IMR-90 (cell line): ENCODE measurements around the gene PINLYP. TPM values are rescaled to one million over a fixed set of nuclear protein-coding genes. Genes with fewer than 3 reads are reported as not detected.

Source experiments
- ATAC-seq: fragments of 200-7000 bp; cut with Tn5 transposase; 2 replicates; pipeline ENCODE4 v1.9.1; 2020; ENCODE audit warnings: low read depth, mild to moderate bottlenecking, moderate library complexity
- Bru-seq: library from RNA; stranded (reverse); fragments of 400-500 nt; gene quantifications from one replicate; lab custom pipeline; 2021; lab: Mats Ljungman, UMichigan
- BruChase-seq, 2 experiments: library from RNA; stranded (reverse); fragments of 400-500 nt; gene quantifications; one replicate each; lab custom pipeline; 2021; lab: Mats Ljungman, UMichigan
- BruUV-seq: library from RNA; stranded (reverse); fragments of 400-500 nt; replicated peaks from 2 replicates; lab custom pipeline; 2021; lab: Mats Ljungman, UMichigan
- CTCF ChIA-PET: fragments of 300-600 bp; formaldehyde crosslinking; extraction: SDS; loops from one replicate; lab custom pipeline; 2021; ENCODE audit warnings: antibody characterized with exemption; lab: Yijun Ruan, JAX
- POLR2A ChIA-PET: fragments of 300-600 bp; sonication (Branson Sonifier 250); formaldehyde crosslinking; loops from one replicate; lab custom pipeline; 2022; ENCODE audit warnings: antibody characterized with exemption; ENCODE audit not compliant: unreplicated experiment; lab: Charles Lee
- DNase-seq: peaks from one replicate; pipeline ENCODE4 v3.0.0; 2013
- H2AFZ ChIP-seq: replicated peaks from 2 replicates; pipeline ENCODE3; 2013; ENCODE audit warnings: low read length, mild to moderate bottlenecking; ENCODE audit not compliant: poor library complexity
- H2AK5ac ChIP-seq: 2 replicates; pipeline ENCODE4 v1.6.1; 2013; ENCODE audit warnings: low read depth, low read length, inconsistent platforms
- H2AK9ac ChIP-seq: replicated peaks from 2 replicates; pipeline ENCODE3; 2013; ENCODE audit warnings: mild to moderate bottlenecking, low read depth, low read length, moderate library complexity; ENCODE audit not compliant: poor library complexity
- H2BK120ac ChIP-seq: 2 replicates; pipeline ENCODE4 v1.6.1; 2013; ENCODE audit warnings: low read depth, low read length, inconsistent platforms
- H2BK15ac ChIP-seq: 3 replicates; pipeline ENCODE4 v1.6.1; 2013; ENCODE audit warnings: low read depth, low read length, inconsistent platforms
- H2BK20ac ChIP-seq: 2 replicates; pipeline ENCODE4 v1.6.1; 2013; ENCODE audit warnings: low read depth, mild to moderate bottlenecking, inconsistent platforms, low read length, moderate library complexity
- H2BK5ac ChIP-seq: 2 replicates; pipeline ENCODE4 v1.6.1; 2013; ENCODE audit warnings: mild to moderate bottlenecking, low read depth, low read length, inconsistent platforms; ENCODE audit not compliant: poor library complexity, severe bottlenecking
- H3K14ac ChIP-seq: replicated peaks from 2 replicates; pipeline ENCODE4 v1.6.1; 2013; ENCODE audit warnings: low read depth, low read length, inconsistent platforms
- H3K18ac ChIP-seq: 2 replicates; pipeline ENCODE4 v1.6.1; 2013; ENCODE audit warnings: low read depth, low read length, control low read depth
- H3K23ac ChIP-seq: 2 replicates; pipeline ENCODE4 v1.6.1; 2013; ENCODE audit warnings: low read depth, low read length, inconsistent platforms
- H3K27ac ChIP-seq: 2 replicates; pipeline ENCODE4 v1.5.1; 2013; ENCODE audit warnings: mild to moderate bottlenecking, control low read depth, low read length; ENCODE audit not compliant: insufficient read depth
- H3K27me3 ChIP-seq: 2 replicates; pipeline ENCODE4 v1.6.1; 2013; ENCODE audit warnings: low read length; ENCODE audit not compliant: control insufficient read depth, insufficient read depth
- H3K36me3 ChIP-seq: 2 replicates; pipeline ENCODE4 v1.6.1; 2013; ENCODE audit warnings: low read length, mixed read lengths; ENCODE audit not compliant: control insufficient read depth, insufficient read depth
- H3K4ac ChIP-seq: 2 replicates; pipeline ENCODE4 v1.6.1; 2013; ENCODE audit warnings: low read depth, low read length, inconsistent platforms
- H3K4me1 ChIP-seq: 2 replicates; pipeline ENCODE4 v1.6.1; 2013; ENCODE audit warnings: low read length, mixed read lengths; ENCODE audit not compliant: control insufficient read depth, insufficient read depth
- H3K4me2 ChIP-seq: 2 replicates; pipeline ENCODE4 v1.6.1; 2013; ENCODE audit warnings: low read depth, mild to moderate bottlenecking, control low read depth, low read length, moderate library complexity
- H3K4me3 ChIP-seq: 2 replicates; pipeline ENCODE4 v1.5.1; 2013; ENCODE audit warnings: low read depth, mild to moderate bottlenecking, control low read depth, low read length, moderate library complexity; ENCODE audit not compliant: insufficient read depth
- H3K56ac ChIP-seq: 2 replicates; pipeline ENCODE4 v1.6.1; 2013; ENCODE audit warnings: low read length, inconsistent platforms; ENCODE audit not compliant: insufficient read depth; ENCODE audit errors: extremely low read depth
- H3K79me1 ChIP-seq, 2 experiments: 2 replicates each; pipeline ENCODE4 v1.6.1; 2013; ENCODE audit warnings: low read length in 2 of 2, inconsistent platforms in 1 of 2, low read depth in 1 of 2
- H3K9ac ChIP-seq: 2 replicates; pipeline ENCODE4 v1.6.1; 2013; ENCODE audit warnings: low read depth, low read length, control low read depth
- H3K9me1 ChIP-seq: 2 replicates; pipeline ENCODE4 v1.6.1; 2013; ENCODE audit warnings: low read length, inconsistent platforms; ENCODE audit not compliant: insufficient read depth
- H3K9me3 ChIP-seq: 2 replicates; pipeline ENCODE4 v1.6.1; 2013; ENCODE audit warnings: low read length; ENCODE audit not compliant: control insufficient read depth, insufficient read depth
- H4K20me1 ChIP-seq: 2 replicates; pipeline ENCODE4 v1.6.1; 2013; ENCODE audit warnings: low read length, inconsistent platforms; ENCODE audit not compliant: insufficient read depth
- H4K5ac ChIP-seq: 2 replicates; pipeline ENCODE4 v1.6.1; 2013; ENCODE audit warnings: mild to moderate bottlenecking, low read depth, low read length, control low read depth
- H4K8ac ChIP-seq, 2 experiments: 2 replicates each; pipeline ENCODE4 v1.6.1; 2013; ENCODE audit warnings: low read depth in 2 of 2, low read length in 2 of 2, control low read depth in 1 of 2, inconsistent platforms in 1 of 2
- H4K91ac ChIP-seq: 2 replicates; pipeline ENCODE4 v1.6.1; 2013; ENCODE audit warnings: low read depth, low read length, inconsistent platforms; ENCODE audit not compliant: insufficient read depth
- BHLHE40 ChIP-seq: fragments of 150-350 bp; IDR thresholded peaks from 2 replicates; pipeline ENCODE4 v1.6.1; 2016; ENCODE audit warnings: mild to moderate bottlenecking, low read depth, low read length
- CHD1 ChIP-seq: IDR thresholded peaks from 2 replicates; pipeline ENCODE4 v1.6.1; 2012; ENCODE audit warnings: low read depth, low read length, improper control_type of control experiment
- FOS ChIP-seq: fragments of 150-350 bp; IDR thresholded peaks from 2 replicates; pipeline ENCODE4 v1.6.1; 2016; ENCODE audit warnings: low read depth, low read length
- MAFK ChIP-seq: IDR thresholded peaks from 2 replicates; pipeline ENCODE4 v1.6.1; 2012; ENCODE audit warnings: low read depth, low read length, improper control_type of control experiment
- MAZ ChIP-seq: IDR thresholded peaks from 2 replicates; pipeline ENCODE4 v1.6.1; 2012; ENCODE audit warnings: low read depth, mild to moderate bottlenecking, low read length, improper control_type of control experiment, moderate library complexity, borderline replicate concordance
- MXI1 ChIP-seq: IDR thresholded peaks from 2 replicates; pipeline ENCODE4 v1.6.1; 2012; ENCODE audit warnings: low read depth, mild to moderate bottlenecking, low read length, moderate library complexity, borderline replicate concordance
- NFE2L2 ChIP-seq: fragments of 150-350 bp; IDR thresholded peaks from 2 replicates; pipeline ENCODE4 v1.6.1; 2016; ENCODE audit warnings: low read depth, mild to moderate bottlenecking, low read length
- POLR2A ChIP-seq: IDR thresholded peaks from 2 replicates; pipeline ENCODE4 v1.6.1; 2012; ENCODE audit warnings: mild to moderate bottlenecking, low read depth, low read length
- RAD21 ChIP-seq: IDR thresholded peaks from 2 replicates; pipeline ENCODE4 v1.6.1; 2012; ENCODE audit warnings: low read length, improper control_type of control experiment
- RFX5 ChIP-seq: IDR thresholded peaks from 2 replicates; pipeline ENCODE4 v1.8.0; 2012; ENCODE audit warnings: low read depth, mild to moderate bottlenecking, low read length, moderate library complexity
- SMC3 ChIP-seq: fragments of 150-350 bp; IDR thresholded peaks from 2 replicates; pipeline ENCODE4 v1.6.1; 2016; ENCODE audit warnings: low read depth, mild to moderate bottlenecking, antibody characterized with exemption, low read length, moderate library complexity
- WGBS, 2 experiments: methylation state at CpG; one replicate each; pipeline versions ENCODE4 v1.1.5 to v1.1.7; 2013; ENCODE audit warnings: missing lambda C conversion rate in 2 of 2; ENCODE audit not compliant: insufficient read length in 1 of 2; ENCODE audit errors: extremely low coverage in 2 of 2; 5-methylcytosine and 5-hydroxymethylcytosine counted together
- dilution Hi-C: fragments of 300-500 bp; cut with HindIII; formaldehyde crosslinking; loops from one replicate; pipeline ENCODE4 v1.14.3; 2018; ENCODE audit warnings: low sequenced_read_pairs; ENCODE audit not compliant: unreplicated experiment
- in situ Hi-C: fragments of 300-500 bp; cut with MboI; formaldehyde crosslinking; loops from 3 replicates; pipeline ENCODE4 v1.14.3; 2019; ENCODE audit warnings: low sequenced_read_pairs, inconsistent platforms, mixed read lengths
- intact Hi-C: fragments of 100-400 bp; cut with micrococcal nuclease; formaldehyde crosslinking; loops from 2 replicates; pipeline ENCODE4 v1.10.0; 2022
- long read RNA-seq: library from polyadenylated mRNA; unstranded; transcript quantifications from one replicate; pipeline ENCODE4 v2.0.0, GENCODE V29; 2021; ENCODE audit not compliant: unreplicated experiment
- polyA plus RNA-seq, 3 experiments: library from polyadenylated mRNA; depleted of rRNA; stranded (reverse); fragments of >200 nt; gene quantifications; 2 replicates each; pipeline ENCODE4 v1.2.3, GENCODE V29; 2012; ENCODE audit warnings: low replicate concordance in 1 of 3
- total RNA-seq: library from RNA; depleted of rRNA; stranded (reverse); fragments of >200 nt; gene quantifications from 2 replicates; pipeline ENCODE4 v1.2.3, GENCODE V29; 2012; rRNA removed
- TF ChIP-seq, protein P1 (sequence below): fragments of 150-350 bp; IDR thresholded peaks from 2 replicates; pipeline ENCODE4 v1.6.1; 2016; ENCODE audit warnings: low read depth, mild to moderate bottlenecking, low read length, moderate library complexity, borderline replicate concordance
- TF ChIP-seq, protein P2 (sequence below): conservative IDR thresholded peaks from 2 replicates; pipeline ENCODE4 v1.5.1; 2012; ENCODE audit warnings: mild to moderate bottlenecking, low read depth, low read length, improper control_type of control experiment

PINLYP gene
- total RNA-seq: 0.54 and 0.83 TPM in 2 replicates
- polyA plus RNA-seq (2012; rRNA removed): 1.0 and 1.4 TPM in 2 replicates
- 1.0 and 1.5 TPM in 2 replicates for polyA plus RNA-seq (2012; cell fraction: cytosol; rRNA removed)
- polyA plus RNA-seq (2012; cell fraction: nucleus; rRNA removed; ENCODE audit: low replicate concordance): 2.4 and 3.2 TPM in 2 replicates
- Bru-seq, nascent RNA: percentile 21 among the genes with signal in this experiment
- percentile 25 among the genes with signal in this experiment for BruChase-seq, experiment 1, labeled RNA remaining after a 6-hour chase
- percentile 22 among the genes with signal in this experiment for BruChase-seq, experiment 2, labeled RNA remaining after a 2-hour chase
- long read RNA-seq: 0 reads

DNA sequence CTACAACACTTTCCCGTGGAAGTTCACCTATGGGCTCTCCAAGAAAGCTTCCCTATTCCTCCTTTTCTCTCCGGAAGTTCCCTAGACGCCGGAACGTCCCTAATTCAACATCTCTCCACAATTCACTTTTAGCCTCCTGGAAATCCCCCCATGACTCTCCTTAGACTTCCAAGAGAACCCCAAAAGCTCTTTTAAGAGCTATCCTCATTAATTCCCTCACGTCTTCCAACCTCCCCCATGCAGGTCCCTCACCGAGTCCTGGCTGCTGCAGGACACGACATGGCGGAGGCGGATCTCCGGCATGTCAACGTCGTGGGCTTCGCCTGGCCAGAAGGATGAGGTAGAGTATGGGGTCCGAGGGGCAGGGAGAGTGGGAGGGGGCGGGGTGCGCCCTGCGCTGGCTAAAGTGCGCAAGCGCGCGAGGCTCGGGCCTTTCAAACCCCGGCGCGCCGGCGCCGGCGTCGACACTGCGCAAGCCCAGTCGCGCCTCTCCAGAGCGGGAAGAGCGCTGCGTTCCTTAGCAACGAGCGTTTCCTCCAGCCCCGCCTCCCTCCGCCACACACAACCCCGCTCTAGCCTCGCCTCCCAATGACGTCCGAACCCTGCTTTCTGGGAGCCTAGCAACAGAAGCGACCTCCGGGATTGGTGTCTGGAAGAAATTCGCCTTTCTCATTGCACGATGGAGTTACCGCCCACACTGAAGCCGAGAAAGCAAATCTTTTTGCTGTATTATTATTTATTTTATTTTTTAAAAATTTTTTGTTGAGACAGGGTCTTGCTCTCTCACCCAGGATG lies at the start of gene PINLYP, which contains the start of gene XRCC1:
PINLYP (plus strand) TSS at position 646 of the 795 bp plus-strand sequence. CDS start 1,391 bp downstream, outside the sequence.
XRCC1 (minus strand) TSS at position 372 of the 795 bp plus-strand sequence; CDS start at position 303, 69 bp downstream.
- Histone ChIP-seq H4K8ac (peak within 1 kb of the TSS; percentile 78 to 92), H3K79me1 (peaks cover 24 to 46% of the 10 kb centered on the region in 2 experiments), H3K4me1 (peaks cover 5% of the 10 kb centered on the region), H3K14ac (peak within 1 kb of the TSS; percentile 95), H3K27me3 (no peaks in the 10 kb centered on the region), H3K56ac (peak within 1 kb of the TSS; percentile 74), H4K20me1 (no peaks in the 10 kb centered on the region), H3K9me1 (peaks cover 3% of the 10 kb centered on the region; the same call in 1 of the 2 replicates), H3K9ac (peak within 1 kb of the TSS; percentile 96), H3K27ac (peak within 1 kb of the TSS; percentile 90), H2BK20ac (no peak within 1 kb of the TSS), H3K9me3 (no peaks in the 10 kb centered on the region), H3K23ac (peak within 1 kb of the TSS; percentile 66), H2BK15ac (no peak within 1 kb of the TSS; the same call in 2 of the 3 replicates), H4K5ac (peak within 1 kb of the TSS; percentile 71), H2AFZ (peak within 1 kb of the TSS; percentile 98), H3K4me3 (peak within 1 kb of the TSS; percentile 71), H2AK9ac (peak within 1 kb of the TSS; percentile 94), H3K18ac (peak within 1 kb of the TSS; percentile 16; the same call in 1 of the 2 replicates), H2BK5ac (peak within 1 kb of the TSS; percentile 82), H3K4ac (peak within 1 kb of the TSS; percentile 96), H3K4me2 (peak within 1 kb of the TSS; percentile 71), H2BK120ac (peak within 1 kb of the TSS; percentile 57; the same call in 1 of the 2 replicates), H3K36me3 (0 out of 2 replicates have a peak, but pooled peaks cover 1% of the 10 kb centered on the region), H2AK5ac (peak within 1 kb of the TSS; percentile 88), H4K91ac (peak within 1 kb of the TSS; percentile 91)
- 0% methylated on average over 6 of the region's 51 CpGs; no CpG with 5 or more reads in 1 of the 2 experiments for WGBS, 2 experiments
- CTCF ChIA-PET: interaction anchor here (1.0 kb wide), 1 partner anchor 20 kb away, joined by 3 read pairs; no protein-coding TSS in a partner anchor
- BruUV-seq: no TSS peak
- intact Hi-C loops (loop anchor here (1.0 kb wide), 1 partner anchor 21 kb away; the partner anchor contains the start of genes IRGQ and ZNF576), dilution Hi-C loops (no loop called here), in situ Hi-C loops (no loop called here)
- DNase-seq (peak; percentile 98), ATAC-seq (peak; percentile 99)
- POLR2A ChIA-PET: no interaction called here
- TF ChIP-seq MAZ (peak; percentile 81), RFX5 (peak; percentile 90), NFE2L2 (no peak), SMC3 (no peak), CHD1 (0 out of 2 replicates have a peak, but pooled peaks have one; percentile 58), POLR2A (peak; percentile 58; the same call in 1 of the 2 replicates), BHLHE40 (no peak), FOS (no peak), MAFK (no peak), MXI1 (peak; percentile 71; the same call in 1 of the 2 replicates), RAD21 (no peak)
- TF ChIP-seq, protein P1, sequence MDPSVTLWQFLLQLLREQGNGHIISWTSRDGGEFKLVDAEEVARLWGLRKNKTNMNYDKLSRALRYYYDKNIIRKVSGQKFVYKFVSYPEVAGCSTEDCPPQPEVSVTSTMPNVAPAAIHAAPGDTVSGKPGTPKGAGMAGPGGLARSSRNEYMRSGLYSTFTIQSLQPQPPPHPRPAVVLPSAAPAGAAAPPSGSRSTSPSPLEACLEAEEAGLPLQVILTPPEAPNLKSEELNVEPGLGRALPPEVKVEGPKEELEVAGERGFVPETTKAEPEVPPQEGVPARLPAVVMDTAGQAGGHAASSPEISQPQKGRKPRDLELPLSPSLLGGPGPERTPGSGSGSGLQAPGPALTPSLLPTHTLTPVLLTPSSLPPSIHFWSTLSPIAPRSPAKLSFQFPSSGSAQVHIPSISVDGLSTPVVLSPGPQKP: no peak
- TF ChIP-seq, protein P2, sequence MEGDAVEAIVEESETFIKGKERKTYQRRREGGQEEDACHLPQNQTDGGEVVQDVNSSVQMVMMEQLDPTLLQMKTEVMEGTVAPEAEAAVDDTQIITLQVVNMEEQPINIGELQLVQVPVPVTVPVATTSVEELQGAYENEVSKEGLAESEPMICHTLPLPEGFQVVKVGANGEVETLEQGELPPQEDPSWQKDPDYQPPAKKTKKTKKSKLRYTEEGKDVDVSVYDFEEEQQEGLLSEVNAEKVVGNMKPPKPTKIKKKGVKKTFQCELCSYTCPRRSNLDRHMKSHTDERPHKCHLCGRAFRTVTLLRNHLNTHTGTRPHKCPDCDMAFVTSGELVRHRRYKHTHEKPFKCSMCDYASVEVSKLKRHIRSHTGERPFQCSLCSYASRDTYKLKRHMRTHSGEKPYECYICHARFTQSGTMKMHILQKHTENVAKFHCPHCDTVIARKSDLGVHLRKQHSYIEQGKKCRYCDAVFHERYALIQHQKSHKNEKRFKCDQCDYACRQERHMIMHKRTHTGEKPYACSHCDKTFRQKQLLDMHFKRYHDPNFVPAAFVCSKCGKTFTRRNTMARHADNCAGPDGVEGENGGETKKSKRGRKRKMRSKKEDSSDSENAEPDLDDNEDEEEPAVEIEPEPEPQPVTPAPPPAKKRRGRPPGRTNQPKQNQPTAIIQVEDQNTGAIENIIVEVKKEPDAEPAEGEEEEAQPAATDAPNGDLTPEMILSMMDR: no peak
